Measurements from ENCODE around the gene DNAJB11.
"Not testable (repeated sequence)": the region's sequence is repeated elsewhere in the genome, so short reads cannot be mapped to it uniquely, and the experiment has no call there.

DNAJB11 gene

DNA sequence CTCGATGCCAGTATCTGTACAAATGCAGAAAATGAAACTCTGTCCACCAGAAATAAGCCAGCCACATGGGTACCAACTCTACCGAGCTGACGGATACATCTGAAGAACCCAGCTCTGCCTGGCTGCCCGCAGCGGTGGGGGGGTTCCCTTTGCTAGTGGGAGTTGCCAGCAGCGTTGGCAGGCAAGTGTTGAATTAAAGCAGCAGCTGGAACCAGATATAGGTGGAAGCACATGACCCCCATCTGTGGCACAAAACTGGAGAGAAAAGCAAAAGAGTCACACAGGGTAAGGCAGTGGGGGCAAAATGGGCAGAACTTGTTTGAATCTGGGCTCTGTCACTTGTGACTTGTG, 44.3 kb upstream of the DNAJB11 start:
- no peak overlapping the region for H3K4me3 ChIP-seq (replicated peaks in 1 of 2; ENCODE audit: low read depth in 2 of 2, low read length in 2 of 2)
- DNase-seq (ENCODE audit: low read depth in 2 of 2) = no peak

DNA sequence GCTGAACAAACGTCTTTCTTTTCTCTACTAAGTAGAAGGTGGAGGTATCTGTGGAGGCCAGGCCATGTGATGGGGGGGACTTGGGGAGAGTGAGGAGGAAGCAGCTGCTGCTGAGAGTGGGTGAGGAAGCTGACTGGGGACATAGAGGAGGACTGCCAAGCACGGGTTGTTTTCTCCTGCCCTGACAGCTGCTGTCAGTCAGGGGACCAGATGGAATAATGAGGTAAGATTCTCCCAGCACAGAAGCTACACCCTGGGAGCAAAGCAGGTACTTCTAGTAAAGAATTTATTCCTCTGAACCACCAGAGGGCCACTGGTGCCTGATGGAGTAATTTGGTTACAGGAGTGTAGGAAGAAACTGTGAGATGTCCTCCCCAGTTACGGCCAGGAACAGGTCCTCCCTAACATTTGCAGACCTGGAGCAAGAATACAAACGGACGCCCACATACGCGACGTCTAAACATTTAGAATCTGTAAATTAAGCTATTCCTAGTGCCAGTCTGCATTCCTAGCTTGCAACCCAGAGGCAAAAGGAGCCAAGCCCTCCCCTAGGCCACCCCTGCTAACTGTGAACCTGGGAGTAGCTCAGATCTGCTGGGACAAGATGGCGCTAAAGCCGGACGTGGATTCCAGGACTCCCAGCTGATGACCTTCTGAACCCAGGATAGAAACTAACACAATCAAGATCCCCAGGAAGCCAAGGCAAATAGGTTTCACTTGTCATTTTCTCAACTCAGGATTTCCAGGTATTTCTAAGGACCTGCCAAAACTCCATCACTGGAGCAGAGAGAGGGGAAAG, 41.1 kb upstream of the DNAJB11 start:
- no peak for DNase-seq (ENCODE audit: low read depth in 2 of 2)
- no peak overlapping the region for H3K4me3 ChIP-seq (replicated peaks in 1 of 2; ENCODE audit: low read depth in 2 of 2, low read length in 2 of 2)
- no peak for TF ChIP-seq CTCF (IDR thresholded peaks at IDR 0.05; ENCODE audit: low read depth, low read length)

More for the DNA sequence above, 44.3 kb upstream of the DNAJB11 start:
- TF ChIP-seq CTCF (IDR thresholded peaks at IDR 0.05; ENCODE audit: low read depth, low read length) = no peak

DNA sequence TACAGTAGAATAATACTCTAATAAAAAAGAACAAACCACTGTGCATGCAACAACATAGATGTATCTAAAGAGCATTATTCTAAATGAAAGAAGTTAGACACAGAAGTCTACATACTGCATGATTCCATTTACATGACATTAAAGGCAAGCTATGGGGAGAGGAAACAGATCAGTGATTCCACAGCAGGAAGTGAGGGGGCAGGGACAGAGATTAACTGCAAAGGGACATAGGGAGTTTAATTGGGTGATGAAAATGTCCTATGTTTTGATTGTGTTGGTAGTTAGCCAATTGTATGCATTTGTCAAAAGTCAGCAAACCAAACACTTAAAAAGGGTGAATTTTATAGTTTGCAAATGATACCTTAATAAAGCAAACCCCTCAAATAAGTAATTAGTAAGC, 40.1 kb upstream of the DNAJB11 start:
- no peak for DNase-seq (ENCODE audit: low read depth in 2 of 2)
- no peak for TF ChIP-seq CTCF (IDR thresholded peaks at IDR 0.05; ENCODE audit: low read depth, low read length)
- no peak overlapping the region for H3K4me3 ChIP-seq (replicated peaks in 1 of 2; ENCODE audit: low read depth in 2 of 2, low read length in 2 of 2)

DNA sequence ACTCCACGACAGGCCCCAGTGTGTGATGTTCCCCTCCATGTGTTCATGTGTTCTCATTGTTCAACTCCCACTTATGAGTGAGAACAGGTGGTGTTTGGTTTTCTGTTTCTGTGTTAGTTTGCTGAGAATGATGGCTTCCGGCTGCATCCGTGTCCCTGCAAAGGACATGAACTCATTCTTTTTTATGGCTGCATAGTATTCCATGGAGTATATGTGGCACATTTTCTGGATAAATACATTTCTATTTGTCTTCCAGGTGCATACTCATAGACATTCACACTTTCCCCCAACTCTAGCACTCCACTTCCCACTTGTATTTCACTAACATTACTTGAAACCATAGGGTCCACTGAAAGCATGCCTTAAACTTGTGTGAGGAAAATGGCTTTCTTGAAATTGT, 38.8 kb upstream of the DNAJB11 start:
- not testable (repeated sequence) for H3K4me3 ChIP-seq (replicated peaks in 1 of 2; ENCODE audit: low read depth in 2 of 2, low read length in 2 of 2); DNase-seq (ENCODE audit: low read depth in 2 of 2)

DNA sequence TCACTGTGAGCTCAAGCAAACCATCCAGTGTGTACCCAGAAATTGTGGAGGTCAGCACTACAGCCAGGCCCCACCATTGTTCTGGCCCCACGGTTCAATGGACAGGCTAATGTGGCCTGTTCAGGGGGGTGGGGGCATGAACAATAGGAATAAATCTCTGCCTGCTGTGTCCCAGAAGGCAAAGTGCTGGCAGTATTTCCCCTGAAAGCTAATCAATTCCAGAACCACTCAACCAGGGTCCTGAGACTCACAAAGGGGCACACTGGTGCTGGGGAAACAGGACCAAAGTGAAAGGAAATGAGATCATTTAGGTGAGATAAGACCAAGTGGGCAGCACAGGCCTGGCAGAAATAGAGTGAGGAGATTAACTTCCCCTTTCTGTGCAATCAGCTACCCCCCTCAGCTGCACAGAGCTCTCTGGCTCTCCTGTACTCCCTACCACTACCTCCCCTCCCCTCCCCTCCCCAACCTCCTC, 37.9 kb upstream of the DNAJB11 start:
- no peak for TF ChIP-seq CTCF (IDR thresholded peaks at IDR 0.05; ENCODE audit: low read depth, low read length)
- DNase-seq (ENCODE audit: low read depth in 2 of 2) = no peak
- H3K4me3 ChIP-seq (replicated peaks in 1 of 2; ENCODE audit: low read depth in 2 of 2, low read length in 2 of 2) = no peak overlapping the region

- H3K4me3 ChIP-seq (replicated peaks in 1 of 2; ENCODE audit: low read depth in 2 of 2, low read length in 2 of 2) = no peak overlapping the region
- no peak for TF ChIP-seq CTCF (IDR thresholded peaks at IDR 0.05; ENCODE audit: low read depth, low read length)
- no peak for DNase-seq (ENCODE audit: low read depth in 2 of 2)
These were observed 36.3 kb upstream of the DNAJB11 start for GRCh38 chr3:186534113-186534669.

DNA sequence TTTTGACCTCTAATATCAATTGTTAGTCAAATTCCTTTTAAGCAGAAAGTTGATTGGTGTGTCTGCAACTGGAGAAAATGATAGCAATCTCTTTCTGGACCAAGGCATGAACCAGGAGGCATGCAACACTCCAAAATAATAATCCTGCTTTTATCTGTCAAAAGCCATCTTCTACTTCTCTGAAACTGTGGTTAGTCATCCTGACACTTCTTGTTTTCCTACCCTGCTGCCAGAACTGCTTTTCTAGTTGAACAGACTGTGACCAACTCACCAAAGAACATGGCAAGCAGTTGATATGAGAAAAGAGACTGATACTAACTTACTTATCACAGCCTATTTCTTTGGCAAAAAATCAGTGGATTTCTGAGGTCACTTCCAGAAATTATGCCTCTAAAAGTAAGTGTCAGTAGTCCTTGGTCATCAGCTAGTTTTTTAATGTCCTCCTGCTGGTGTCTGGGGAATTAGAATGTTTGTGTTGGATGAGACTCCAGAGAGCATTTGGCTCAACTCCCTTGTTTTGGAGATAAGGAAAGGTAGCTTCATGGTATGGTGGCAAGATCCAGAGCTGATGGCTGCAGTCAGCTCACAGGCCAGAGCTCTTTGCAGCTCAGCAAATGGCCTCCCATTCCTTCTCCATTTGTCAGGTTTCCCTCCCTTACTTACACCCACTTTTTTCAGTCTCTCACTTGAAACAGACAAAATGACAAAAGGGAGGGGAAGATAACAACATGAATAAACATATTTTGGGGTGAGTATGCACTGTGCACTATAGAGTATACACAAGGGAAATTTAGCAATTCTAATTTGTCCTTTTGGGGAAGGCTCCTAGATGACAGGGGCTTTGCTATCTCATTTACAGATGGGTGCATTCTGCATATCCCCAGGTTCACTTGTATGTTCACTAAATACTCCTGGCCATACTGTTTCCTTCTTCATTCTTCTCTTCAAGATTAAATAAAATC, 33.4 kb upstream of the DNAJB11 start:
- peak; percentile 32 to 42 for DNase-seq (ENCODE audit: low read depth in 2 of 2)
- no peak overlapping the region for H3K4me3 ChIP-seq (replicated peaks in 1 of 2; ENCODE audit: low read depth in 2 of 2, low read length in 2 of 2)
- TF ChIP-seq CTCF (IDR thresholded peaks at IDR 0.05; ENCODE audit: low read depth, low read length) = no peak
